ENCODE measurements around the gene SPATA9.

- no peak for TF ChIP-seq CTCF (conservative IDR thresholded peaks at IDR 0.05)
- no peak for TF ChIP-seq EZH2 (IDR thresholded peaks at IDR 0.05; ENCODE audit: low read depth)
Measured at GRCh38 chr5:95668728-95669127, 14.1 kb downstream of the SPATA9 start.

All from PC-9 (cell line).